ENCODE data around the gene SMC4.
A peak's percentile ranks its signal among the peaks of the same experiment; 100 is the strongest.

The SMC4 gene

GRCh38 chr3:160409812-160410610, 10.6 kb downstream of the SMC4 start:
- Histone ChIP-seq H3K4me3 (ENCODE audit: low read depth, low read length) (no peak overlapping the region), H3K9me3 (no peaks in the 10 kb centered on the region), H3K27me3 (no peaks in the 10 kb centered on the region), H3K36me3 (peaks cover 85% of the 10 kb centered on the region), H3K4me1 (peaks cover 3% of the 10 kb centered on the region; the same call in 1 of the 2 replicates)
- DNase-seq: no peak
- no peak for TF ChIP-seq CTCF (IDR thresholded peaks at IDR 0.05; ENCODE audit: low read depth, low read length)

GRCh38 chr3:160412477-160412876, 13.0 kb downstream of the SMC4 start:
- peaks cover 85% of the 10 kb centered on the region for H3K36me3 ChIP-seq
- H3K4me1 ChIP-seq: no peaks in the 10 kb centered on the region; the same call in 1 of the 2 replicates
- no peaks in the 10 kb centered on the region for H3K27me3 ChIP-seq
- H3K4me3 ChIP-seq (ENCODE audit: low read depth, low read length): no peak overlapping the region
- no peak for TF ChIP-seq CTCF (IDR thresholded peaks at IDR 0.05; ENCODE audit: low read depth, low read length)
- H3K9me3 ChIP-seq: no peaks in the 10 kb centered on the region
- no peak for DNase-seq

- peak; percentile 75 for DNase-seq
- H3K9me3 ChIP-seq: no peaks in the 10 kb centered on the region
- peaks cover 85% of the 10 kb centered on the region for H3K36me3 ChIP-seq
- H3K4me3 ChIP-seq (ENCODE audit: low read depth, low read length): no peak overlapping the region
- H3K27me3 ChIP-seq: no peaks in the 10 kb centered on the region
- TF ChIP-seq CTCF (IDR thresholded peaks at IDR 0.05; ENCODE audit: low read depth, low read length): peak; percentile 90
- no peaks in the 10 kb centered on the region for H3K4me1 ChIP-seq
Measured at GRCh38 chr3:160413613-160414248, 14.3 kb downstream of the SMC4 start.

- no peak for TF ChIP-seq CTCF (IDR thresholded peaks at IDR 0.05; ENCODE audit: low read depth, low read length)
- H3K36me3 ChIP-seq: peaks cover 100% of the 10 kb centered on the region
- no peak overlapping the region for H3K4me3 ChIP-seq (ENCODE audit: low read depth, low read length)
- H3K9me3 ChIP-seq: no peaks in the 10 kb centered on the region
- no peaks in the 10 kb centered on the region for H3K4me1 ChIP-seq
- H3K27me3 ChIP-seq: no peaks in the 10 kb centered on the region
- no peak for DNase-seq
Measured at GRCh38 chr3:160417311-160417710, 17.9 kb downstream of the SMC4 start.

- no peaks in the 10 kb centered on the region for H3K9me3 ChIP-seq
- no peaks in the 10 kb centered on the region for H3K4me1 ChIP-seq
- peaks cover 99% of the 10 kb centered on the region for H3K36me3 ChIP-seq
- no peak for DNase-seq
- no peak overlapping the region for H3K4me3 ChIP-seq (ENCODE audit: low read depth, low read length)
- no peaks in the 10 kb centered on the region for H3K27me3 ChIP-seq
- TF ChIP-seq CTCF (IDR thresholded peaks at IDR 0.05; ENCODE audit: low read depth, low read length): no peak
Measured at GRCh38 chr3:160427832-160428424, 28.5 kb downstream of the SMC4 start.

Measured in BE2C (cell line).